Sigmoid colon (tissue), 4 donors: ENCODE measurements around the gene ATP5MG.

Source experiments
- CTCF ChIP-seq, 4 experiments: fragments of 450-650 bp in 3 of 4; fragments of 200-600 bp in 1 of 4; IDR thresholded peaks; one replicate each; pipeline ENCODE4 v1.5.1; 2016 to 2019; ENCODE audit warnings: antibody characterized with exemption in 4 of 4, mild to moderate bottlenecking in 3 of 4, moderate library complexity in 2 of 4
- EP300 ChIP-seq, 4 donors: sonication (generic); formaldehyde crosslinking; IDR thresholded peaks; one replicate each; pipeline ENCODE4 v1.6.1; 2017; ENCODE audit warnings: antibody characterized with exemption in 4 of 4

DNA sequence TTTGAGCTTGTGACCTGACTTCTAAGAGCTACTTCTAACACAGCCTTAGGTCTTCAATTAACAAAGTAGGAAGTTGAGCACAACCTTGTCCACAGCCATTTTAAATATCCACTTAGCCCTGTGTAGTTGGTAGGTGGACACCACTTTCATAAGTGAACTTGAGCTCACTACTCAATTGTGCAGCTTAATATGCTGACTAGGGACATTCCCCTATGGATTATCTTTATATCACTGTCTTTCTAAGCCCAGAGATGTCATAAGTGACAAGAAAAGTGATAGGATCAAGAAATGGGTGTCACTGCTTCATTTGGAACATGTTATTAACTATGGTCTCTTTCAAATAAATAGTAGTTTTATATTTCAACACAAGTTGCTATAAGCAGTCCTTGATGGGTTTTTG, 4.0 kb upstream of the ATP5MG start:
- TF ChIP-seq CTCF (IDR thresholded peaks at IDR 0.05): no peak
- TF ChIP-seq EP300 (IDR thresholded peaks at IDR 0.05): no peak
